Ishikawa (cell line): ENCODE results near the gene ACKR2.

Source experiments
- CEBPB ChIP-seq: IDR thresholded peaks from 2 replicates; pipeline ENCODE4 v1.6.1; 2012
- EGR1 ChIP-seq: IDR thresholded peaks from 2 replicates; pipeline ENCODE4 v1.6.1; 2012
- RAD21 ChIP-seq: IDR thresholded peaks from 2 replicates; pipeline ENCODE4 v1.6.1; 2012; ENCODE audit warnings: low read depth
- TAF1 ChIP-seq: IDR thresholded peaks from 2 replicates; pipeline ENCODE4 v1.6.1; 2012; ENCODE audit warnings: low read depth, mild to moderate bottlenecking

- TF ChIP-seq EGR1 (no peak), TAF1 (no peak), RAD21 (no peak), CEBPB (no peak)
These were observed 89.8 kb downstream of the ACKR2 start for GRCh38 chr3:42898896-42899675.
